Endothelial cell of hepatic sinusoid (primary cell): ENCODE results near the gene UQCR11.
"Not testable (repeated sequence)": the region's sequence is repeated elsewhere in the genome, so short reads cannot be mapped to it uniquely, and the experiment has no call there.

ENCODE experiments used
- in situ Hi-C: cut with HindIII; loops from 2 replicates; pipeline ENCODE4 v1.10.0; 2017; ENCODE audit warnings: low sequenced_read_pairs

Gene UQCR11

DNA sequence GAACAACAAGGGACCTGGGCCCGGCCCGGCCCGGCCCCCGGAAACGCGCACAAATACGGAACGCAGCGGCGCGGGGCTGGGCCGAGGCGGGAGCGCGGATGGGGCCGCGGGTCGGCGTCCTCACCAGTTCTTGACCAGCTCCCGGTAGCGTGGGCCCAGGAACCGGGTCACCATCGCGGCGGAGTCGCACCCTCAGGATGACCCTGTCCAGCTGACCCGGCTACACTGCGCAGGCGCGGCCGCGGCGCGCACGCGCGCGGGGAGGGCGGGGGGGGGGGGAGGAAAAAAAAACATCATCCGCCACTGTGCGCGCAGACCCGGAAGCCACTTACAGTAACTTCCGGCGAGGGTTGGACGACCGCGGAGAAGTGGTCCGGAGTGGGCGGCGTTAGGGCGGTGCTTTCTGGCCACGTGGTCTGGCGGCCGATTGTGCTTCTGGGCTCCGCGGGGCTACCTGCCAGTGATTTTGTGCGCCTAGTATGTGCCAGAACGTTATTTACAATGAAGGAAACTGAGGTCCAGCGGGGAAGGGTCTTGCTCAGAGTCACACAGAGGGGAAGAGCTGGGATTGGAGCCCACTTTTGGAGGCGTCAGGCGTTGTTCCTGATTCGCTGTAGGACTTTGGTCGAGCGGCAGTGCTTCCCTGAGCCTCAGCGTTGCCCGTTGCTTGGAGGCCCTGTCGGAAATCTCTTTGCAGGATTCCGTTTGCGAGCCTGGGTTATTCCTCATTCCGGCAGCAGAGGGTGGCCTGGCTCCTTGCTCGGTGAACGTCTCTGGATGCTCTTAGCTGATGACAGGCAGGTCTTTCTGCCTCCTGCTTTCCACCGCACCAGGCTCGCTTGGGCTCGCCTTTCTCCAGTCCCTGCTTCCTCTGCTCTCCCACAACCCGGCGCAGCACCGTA, at the start of gene UQCR11:
Gene UQCR11 (minus strand): TSS at position 227 of the 902 bp plus-strand sequence. CDS start 53 bp downstream, at position 174.
- in situ Hi-C loops, result no loop called here

DNA sequence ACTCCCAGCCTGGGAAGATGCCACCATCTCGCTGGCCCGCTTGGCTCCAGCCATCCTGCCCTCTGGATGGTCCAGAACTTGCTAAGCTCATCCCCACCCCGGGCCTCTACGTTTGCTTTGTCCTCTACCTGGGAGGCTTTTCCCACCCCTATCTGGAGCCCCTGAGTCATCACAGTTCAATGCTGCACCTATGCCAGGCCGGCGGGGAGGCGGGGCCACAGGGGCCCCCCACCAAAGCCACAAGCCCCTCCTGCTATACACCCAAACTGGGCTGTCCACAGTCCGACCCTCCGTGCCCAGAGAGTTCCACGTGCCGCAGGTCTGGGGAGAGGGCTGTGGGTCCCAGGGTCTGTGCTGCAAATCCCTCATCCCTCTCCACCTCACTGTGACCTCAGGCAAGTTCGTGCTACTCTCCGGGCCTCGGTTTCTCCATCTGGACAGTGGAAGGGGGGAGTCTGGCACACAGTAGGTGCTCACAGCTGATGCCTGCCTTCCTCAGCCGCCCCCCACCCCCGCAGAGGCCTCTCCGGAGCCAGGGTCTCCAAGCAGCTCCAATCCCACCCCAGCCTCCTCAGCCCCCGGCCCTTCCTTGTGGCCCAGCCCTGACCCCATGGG, 49.0 kb upstream of the UQCR11 start:
- in situ Hi-C loops, result no loop called here

DNA sequence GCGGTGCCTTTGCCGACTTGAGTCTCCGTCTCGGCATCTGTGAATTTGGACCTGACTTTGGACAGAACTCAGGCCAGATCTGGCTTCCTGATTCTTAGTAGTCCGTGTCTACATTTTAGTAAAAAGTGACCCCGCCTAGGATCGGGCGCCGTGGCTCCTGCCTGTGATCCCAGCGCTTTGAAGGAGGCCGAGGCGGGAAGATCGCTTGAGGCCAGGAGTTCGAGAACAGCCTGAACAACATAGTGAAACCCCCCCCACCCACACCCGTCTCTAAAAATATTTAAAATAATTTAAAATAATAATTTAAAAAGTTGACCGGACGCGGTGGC, 48.0 kb upstream of the UQCR11 start:
- in situ Hi-C loops, result no loop called here

DNA sequence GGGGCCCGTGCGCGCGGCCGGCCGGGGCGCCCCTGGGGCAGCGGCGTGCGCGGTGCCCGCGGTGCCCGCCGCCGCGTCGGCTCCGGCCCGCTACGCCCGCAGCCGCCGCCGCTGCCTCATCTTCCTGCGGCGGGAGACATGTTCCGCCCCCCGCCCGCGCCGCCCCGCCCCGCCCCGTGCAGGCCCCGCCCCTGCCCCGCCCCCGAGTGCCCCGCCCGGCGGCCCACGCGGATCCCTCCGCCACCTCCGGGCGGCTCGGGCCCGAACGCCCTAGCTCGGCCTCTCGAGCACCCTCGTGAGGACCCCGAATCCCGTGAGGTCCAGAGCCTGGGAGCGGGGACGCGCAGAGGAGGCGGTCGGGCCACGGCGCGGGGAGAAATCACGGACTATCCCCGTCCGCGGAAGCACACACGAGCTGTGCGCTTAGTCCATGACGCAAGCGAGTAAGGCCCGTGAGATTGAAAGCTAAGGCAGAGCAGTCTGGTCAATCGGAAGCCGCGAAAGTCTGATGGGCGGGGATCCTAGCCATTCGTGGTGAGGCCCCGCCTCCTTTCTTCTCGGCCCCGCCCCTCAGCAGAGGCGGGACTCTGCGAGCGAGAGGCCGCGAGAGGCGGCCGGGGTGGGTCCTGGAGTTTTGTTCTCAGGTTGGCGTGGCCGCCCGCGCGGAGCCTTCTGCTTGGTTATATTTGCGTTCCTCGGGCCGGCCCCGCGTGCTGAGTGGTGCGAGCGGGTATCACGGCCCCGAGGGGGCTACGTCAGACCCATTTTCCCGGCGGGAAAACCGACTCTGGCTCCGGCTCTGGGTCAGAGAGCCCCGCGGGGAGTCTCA, 47.4 kb upstream of the UQCR11 start, which contains the start of gene TCF3:
Gene TCF3 (minus strand): TSS at position 145 of the 829 bp plus-strand sequence. CDS start 2,367 bp downstream, outside the sequence.
- in situ Hi-C loops, result no loop called here

DNA sequence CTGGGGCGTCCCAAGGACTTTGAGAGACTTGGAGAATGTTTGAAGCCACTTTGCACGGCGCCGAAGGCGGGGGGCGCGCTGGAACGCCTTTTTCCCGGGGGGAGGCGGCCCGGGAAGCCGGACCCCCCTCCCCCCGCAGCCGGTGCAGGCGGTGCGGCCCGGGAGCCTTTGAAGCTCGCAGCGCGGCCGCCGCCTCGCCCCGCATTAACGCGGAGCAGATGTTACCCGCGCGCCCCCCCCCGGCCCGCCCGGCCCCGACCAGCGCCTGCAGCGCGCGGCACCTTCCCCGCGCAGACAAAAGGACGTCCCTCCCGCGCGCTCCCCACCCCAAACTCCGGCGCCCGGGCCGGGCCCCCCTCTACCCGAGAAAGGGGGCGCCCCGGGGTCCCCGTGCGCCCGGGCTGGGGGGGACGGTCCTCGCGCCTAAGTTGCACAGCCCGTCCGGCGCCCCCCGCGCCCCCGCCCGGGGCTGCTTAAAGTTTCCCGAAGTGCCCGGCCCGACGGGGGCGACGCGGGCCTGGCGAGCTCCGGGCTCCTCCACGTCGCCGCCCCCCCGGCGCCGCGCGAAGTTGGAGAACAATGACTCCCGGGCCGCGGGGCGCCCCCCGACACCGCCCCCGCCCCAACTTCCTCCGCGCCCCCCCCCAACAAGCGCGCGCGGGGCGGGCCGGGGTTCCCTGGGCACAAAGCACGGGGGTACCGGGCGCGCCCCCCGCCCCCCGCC, 46.5 kb upstream of the UQCR11 start:
- in situ Hi-C loops, result no loop called here

DNA sequence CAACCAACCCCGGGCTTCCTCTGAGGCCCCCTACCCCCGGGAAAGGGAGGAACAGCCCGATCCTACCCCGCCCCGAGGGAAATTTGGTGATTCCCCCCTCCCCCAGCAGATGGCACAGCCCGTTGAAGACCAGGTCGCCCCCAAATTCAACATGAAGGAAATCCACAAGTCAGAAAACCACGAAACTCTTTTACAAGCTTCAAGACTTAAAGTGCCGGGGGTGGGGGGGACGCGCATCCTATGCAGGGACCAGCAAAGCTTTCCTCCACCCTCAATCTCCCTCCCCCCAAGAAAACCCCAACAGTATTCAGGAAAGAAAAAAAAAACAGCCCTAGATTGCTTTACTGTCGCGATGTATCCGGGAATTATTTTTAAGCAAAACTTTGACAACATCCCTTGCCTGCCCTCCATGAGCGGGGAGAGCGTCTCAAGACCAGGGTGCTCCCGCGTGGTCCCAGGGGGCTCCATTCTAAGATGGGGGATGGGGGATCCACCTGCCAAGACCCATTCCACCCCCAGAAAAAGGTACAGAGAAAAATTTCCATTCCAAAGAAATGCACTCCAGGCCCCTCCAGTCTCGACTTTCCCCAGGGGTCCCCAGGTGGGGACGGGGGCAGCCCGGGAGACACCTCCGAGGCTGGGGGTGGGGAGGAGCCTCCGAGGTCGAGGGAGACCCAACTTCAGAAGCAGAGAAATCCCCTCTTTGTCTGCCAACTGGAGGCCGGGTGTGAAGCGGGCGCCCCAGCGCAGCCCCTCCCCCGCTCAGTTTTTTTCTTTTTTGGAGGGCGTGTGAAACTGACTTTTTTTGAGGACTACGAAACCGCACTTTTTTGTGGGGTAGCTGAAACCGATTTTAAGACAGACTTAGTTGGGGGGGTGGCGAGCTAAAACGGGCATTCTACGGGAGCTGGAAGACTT, 45.6 kb upstream of the UQCR11 start:
- in situ Hi-C loops, result no loop called here

DNA sequence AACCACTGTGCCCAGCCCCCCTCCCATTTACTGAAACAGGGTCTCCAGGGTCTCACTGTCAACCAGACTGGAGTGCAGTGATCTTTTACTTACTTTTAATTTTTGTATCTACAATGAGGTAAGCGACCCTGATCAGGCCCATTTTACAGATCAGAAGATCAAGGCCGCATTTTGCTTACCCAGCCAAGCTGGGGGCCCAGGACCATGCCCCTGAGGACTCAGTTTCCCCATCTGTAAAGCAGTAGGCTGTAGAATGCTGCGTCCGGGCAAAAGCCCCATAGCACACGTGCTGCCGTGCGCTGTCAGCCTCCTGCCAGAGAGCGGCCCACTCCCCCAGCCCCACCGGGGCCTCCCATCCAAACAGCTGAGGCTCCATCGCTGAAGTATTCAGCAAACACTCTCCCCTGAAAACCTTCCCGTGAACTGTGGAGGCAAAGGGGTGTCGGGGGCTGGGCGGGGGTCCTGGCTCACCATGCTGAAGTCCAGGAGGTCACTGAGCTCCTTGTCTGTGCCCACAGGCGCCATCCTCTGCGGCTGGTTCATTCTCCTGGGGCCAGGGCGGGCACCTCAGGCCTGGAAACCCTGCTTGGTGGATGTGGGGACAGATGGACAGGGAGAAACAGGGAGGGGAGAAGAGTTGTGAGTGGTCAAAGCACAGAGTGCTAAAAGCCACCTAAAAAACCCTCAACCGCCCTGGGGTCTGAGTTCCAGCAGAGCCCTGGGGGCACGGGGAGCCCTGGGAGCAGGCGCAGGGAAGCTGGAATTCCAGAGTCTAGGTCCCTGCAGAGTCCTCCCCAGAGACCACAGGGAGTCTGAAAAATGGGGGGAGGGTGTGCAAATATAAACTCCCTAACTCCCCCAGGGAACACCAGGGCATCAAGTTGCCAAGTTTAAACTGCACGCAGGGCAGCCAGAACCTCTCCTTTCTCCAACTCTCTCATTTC, 44.7 kb upstream of the UQCR11 start:
- in situ Hi-C loops, result no loop called here

DNA sequence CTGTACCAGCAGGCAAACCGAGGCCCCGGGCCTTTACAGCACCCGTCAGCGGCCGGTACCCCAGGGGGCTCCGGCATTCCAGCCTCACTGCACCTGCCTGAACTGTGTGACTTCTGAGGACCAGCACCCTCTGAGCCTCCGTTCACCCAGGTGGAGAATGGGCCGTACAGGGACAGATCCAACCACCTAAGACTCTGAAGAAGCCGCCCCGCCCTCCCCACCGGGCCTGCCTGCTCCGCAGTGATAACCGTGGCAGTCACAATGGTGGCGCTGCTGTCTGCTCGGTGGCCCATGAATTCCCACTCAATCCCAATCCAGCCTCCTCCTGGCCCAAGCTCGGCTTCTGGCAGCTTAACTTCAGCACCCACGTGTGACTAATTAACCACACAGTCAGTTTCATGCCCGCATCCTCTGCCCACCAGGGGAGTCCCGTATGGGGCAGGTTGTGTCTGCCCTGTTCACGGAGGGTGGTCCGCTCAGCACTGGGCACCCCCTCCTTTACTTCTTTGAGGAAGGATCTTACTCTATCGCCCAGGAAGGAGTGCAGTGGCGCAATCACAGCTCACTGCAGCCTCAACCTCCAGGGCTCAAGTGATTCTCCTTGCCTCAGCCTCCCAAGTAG, 43.8 kb upstream of the UQCR11 start:
- in situ Hi-C loops, result no loop called here

DNA sequence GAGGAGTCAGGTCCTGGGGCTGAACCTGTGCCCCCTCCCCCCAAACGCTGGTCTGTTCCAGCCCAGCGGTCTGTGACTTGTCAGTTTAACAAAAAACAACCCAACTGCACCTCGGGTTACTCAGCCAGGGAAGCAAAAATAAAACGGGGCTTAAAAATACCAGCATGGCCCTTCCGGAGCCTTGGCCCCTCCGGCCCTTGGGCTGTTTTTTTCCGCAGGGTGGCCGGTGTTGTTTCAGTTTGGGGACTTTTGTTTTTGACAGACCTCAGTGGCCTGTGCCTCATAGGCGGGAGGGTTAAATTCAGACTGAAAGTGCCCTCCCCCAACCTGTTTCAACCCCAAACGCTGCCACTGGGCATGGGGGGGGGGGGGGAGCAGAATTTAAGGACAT, 43.2 kb upstream of the UQCR11 start:
- in situ Hi-C loops, result no loop called here

DNA sequence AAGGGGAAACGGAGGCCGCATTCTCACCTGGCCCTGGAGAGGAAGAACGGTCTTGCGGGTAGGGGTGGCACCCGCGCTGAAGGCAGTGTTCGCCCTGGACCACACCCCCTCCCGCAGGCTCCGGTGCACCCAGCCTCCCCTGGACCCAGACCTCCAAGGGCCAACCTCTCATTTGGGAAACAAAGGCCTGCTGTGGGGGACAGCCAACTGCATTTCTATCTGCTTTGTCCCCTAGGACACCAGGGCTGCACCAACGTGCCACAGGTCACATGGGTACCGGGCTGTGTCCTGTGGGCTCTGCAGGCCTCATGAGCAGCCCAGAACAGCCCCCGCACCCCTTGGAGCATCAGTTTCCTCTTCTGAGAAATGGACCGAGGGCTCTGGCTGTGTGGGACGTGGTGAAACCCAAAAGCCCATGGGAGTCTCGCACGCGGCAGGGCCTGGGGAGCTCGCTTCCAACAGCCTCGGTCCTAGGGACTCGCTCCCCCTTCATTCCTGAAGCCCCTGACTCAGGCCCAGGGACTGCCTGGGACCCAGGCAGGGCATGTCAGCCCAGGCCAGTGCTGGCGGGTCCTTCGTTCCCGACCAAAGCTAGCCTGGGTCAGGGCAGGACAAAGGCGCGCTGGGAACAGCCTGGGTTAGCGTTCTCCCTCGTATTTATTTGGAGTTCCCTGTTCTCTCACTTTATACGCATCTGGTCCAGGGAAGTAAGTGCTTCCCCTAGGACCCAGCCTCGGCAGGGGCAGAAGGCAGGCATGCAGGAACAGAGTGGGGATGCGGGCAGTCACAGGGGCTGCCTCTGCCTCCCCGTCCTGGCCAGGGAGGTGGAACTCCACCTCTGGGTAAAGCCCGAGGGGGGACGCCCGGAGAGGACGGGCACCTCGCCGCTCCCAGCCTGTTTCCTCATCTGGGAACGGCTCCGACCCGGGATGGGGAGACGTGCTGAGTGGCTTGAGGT, 42.5 kb upstream of the UQCR11 start:
- in situ Hi-C loops, result no loop called here

DNA sequence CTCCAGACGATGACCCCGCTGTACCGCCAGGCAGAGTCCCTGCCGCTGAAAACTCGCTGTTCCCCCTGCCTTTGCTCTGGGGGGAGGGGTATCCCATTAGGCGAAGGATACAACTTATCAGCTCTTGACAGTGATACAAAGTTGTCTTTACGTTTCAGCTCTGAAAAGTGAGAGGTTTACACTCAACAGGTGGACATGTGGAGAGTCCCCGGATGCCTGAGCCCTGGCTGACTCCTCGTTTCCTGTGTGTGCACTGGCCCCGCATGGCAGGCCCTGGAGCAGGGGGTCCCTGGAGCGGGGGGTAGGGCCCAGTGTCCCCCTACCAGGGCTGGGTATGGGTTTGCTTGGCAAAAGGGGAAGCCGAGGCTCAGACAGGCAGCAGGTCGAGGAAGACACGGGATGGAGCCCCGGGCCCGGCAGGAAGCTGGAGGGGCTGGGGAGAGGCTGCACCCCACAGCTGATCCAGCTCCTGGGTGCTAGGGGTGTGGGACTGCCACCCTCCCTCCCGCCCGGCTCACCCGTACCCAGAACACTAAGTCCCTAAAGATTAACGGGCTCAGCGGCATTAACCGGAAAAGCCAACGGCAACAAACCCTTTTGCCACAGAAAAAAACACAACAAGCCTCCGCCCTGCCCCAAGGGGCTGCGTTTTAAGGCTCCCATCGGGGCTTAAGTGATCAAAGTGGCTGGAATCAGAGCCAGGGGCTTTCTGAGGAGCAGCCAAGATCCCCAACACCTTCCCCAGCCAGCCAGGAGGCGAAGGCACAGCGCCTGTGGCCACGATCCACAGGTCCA, 41.6 kb upstream of the UQCR11 start:
- in situ Hi-C loops, result no loop called here

DNA sequence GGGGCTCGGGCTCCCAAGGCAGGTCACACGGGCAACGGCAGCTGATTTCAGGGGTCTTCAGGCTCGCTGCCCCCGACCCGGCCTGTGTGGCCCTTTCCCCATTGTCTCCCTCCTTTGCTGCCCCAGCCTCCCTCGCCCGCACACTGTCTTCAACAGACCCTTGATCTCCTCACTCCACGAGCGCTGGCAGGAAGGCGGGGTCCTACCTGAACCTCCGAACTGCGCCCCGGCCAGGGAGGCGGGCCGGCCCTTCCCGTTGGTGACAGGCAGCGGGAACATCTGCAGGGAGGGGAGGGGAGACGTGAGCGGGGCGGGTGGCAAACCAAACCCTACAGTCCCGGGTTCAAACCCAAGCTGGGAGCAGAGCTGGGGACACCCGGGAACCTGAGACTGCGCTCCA, 40.9 kb upstream of the UQCR11 start:
- in situ Hi-C loops, result no loop called here

DNA sequence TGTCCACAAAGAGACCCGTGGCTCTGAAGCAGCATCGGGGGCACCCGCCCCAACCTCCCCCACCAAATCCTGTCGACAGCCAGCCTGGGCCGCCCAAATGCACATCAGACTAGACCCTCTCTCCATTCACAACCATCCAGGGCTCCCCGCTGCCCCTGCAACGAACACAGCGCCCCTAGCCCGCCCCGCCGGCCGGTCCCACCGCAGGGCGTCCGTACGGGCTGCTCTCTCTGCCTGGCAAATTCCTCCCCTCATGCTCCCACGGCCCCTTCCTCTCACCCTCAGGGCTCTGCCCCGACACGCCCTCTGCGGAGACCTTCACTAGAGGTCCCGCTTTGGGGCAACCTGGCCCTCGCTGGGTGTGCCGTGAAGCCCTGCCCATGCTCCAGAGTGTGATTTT, 40.0 kb upstream of the UQCR11 start:
- in situ Hi-C loops, result no loop called here

DNA sequence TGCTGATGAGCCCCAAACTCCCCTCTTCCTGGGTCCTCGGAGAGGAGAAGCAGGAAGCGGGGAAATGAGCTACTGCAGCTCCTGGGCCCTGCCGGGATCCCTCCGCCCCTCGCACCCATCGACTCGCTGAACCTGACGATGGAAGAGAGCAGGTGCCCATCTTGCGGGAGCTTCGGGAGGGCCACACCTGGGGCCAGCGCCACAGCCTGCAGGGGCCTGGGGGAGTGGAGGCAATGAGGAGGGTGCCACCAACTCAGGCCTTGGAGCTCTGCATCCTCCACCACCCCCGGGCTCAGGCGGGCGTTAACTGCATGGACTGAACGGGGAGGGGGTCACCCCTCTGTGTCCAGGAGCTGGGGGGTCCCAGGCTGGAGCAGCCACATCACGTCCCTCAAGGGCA, 38.8 kb upstream of the UQCR11 start:
- in situ Hi-C loops, result no loop called here

DNA sequence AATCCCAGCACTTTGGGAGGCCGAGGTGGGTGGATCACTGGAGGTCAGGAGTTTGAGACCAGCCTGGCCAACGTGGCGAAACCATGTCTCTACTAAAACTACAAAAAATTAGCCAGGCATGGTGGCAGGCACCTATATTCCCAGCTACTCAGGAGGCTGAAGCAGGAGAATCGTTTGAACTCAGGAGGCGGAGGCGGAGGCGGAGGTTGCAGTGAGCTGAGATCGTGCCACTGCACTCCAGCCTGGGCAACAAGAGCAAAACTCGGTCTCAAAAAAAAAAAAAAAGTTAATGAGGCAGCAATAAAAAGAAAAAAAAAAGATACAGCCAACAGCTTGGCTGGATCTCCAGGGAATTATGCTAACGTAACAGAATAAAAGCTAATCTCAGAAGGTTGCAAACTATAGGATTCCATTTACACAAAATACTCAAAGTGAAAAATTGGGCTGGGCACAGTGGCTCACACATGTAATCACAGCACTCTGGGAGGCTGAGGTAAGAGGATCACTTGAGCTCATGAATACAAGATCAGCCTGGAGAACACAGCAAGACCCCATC, 35.7 kb upstream of the UQCR11 start:
- in situ Hi-C loops, result not testable (repeated sequence)
